GM23338 (cell line): ENCODE results near the gene NANOS2. TPM values are rescaled to one million over a fixed set of nuclear protein-coding genes. Genes with fewer than 3 reads are reported as not detected.
A peak's percentile ranks its signal among the peaks of the same experiment; 100 is the strongest.

Experiments used
- ATAC-seq: fragments of 200-7000 bp; cut with Tn5 transposase; 3 replicates; pipeline ENCODE4 v1.9.1; 2020
- DNase-seq: peaks from one replicate; pipeline ENCODE4 v3.0.0-alpha.2; 2015; ENCODE audit warnings: low spot score
- H2AFZ ChIP-seq: fragments of 200-600 bp; sonication (generic); 2 replicates; pipeline ENCODE4 v1.8.0; 2016; ENCODE audit warnings: antibody characterized with exemption, mild to moderate bottlenecking, moderate library complexity
- H3F3A ChIP-seq: fragments of 200-600 bp; sonication (generic); replicated peaks from 2 replicates; pipeline ENCODE4 v1.8.0; 2017; ENCODE audit warnings: antibody characterized with exemption, mixed run types, low read depth
- H3K27ac ChIP-seq: fragments of 200-600 bp; sonication (generic); 2 replicates; pipeline ENCODE4 v1.6.1; 2016; ENCODE audit warnings: low read depth
- H3K27me3 ChIP-seq: fragments of 200-600 bp; sonication (generic); 2 replicates; pipeline ENCODE4 v1.8.0; 2016; ENCODE audit warnings: mild to moderate bottlenecking, mixed run types, moderate library complexity; ENCODE audit not compliant: insufficient read depth
- H3K36me3 ChIP-seq: fragments of 200-600 bp; sonication (generic); 2 replicates; pipeline ENCODE4 v1.8.0; 2016; ENCODE audit warnings: mild to moderate bottlenecking; ENCODE audit not compliant: insufficient read depth
- H3K4me1 ChIP-seq: fragments of 200-600 bp; sonication (generic); 2 replicates; pipeline ENCODE4 v1.8.0; 2016; ENCODE audit warnings: mild to moderate bottlenecking, moderate library complexity; ENCODE audit not compliant: insufficient read depth
- H3K4me2 ChIP-seq: fragments of 200-600 bp; sonication (generic); 2 replicates; pipeline ENCODE4 v1.7.1; 2017; ENCODE audit warnings: mixed run types
- H3K4me3 ChIP-seq: fragments of 200-600 bp; sonication (generic); 2 replicates; pipeline ENCODE4 v1.6.1; 2016; ENCODE audit warnings: mixed run types
- H3K79me2 ChIP-seq: fragments of 200-600 bp; sonication (generic); replicated peaks from 2 replicates; pipeline ENCODE4 v1.8.0; 2017; ENCODE audit warnings: mild to moderate bottlenecking; ENCODE audit not compliant: insufficient read depth
- H3K9me2 ChIP-seq: fragments of 200-600 bp; sonication (generic); 2 replicates; pipeline ENCODE4 v1.8.0; 2017; ENCODE audit not compliant: insufficient read depth
- H4K20me1 ChIP-seq: fragments of 200-600 bp; sonication (generic); replicated peaks from 2 replicates; pipeline ENCODE4 v1.8.0; 2017; ENCODE audit warnings: mild to moderate bottlenecking; ENCODE audit not compliant: insufficient read depth
- H3K27ac Mint-ChIP-seq: 2 replicates; pipeline ENCODE4 v1.8.0; 2020; ENCODE audit warnings: inconsistent platforms, mild to moderate bottlenecking, moderate library complexity, mixed read lengths
- H3K27me3 Mint-ChIP-seq: 3 replicates; pipeline ENCODE4 v1.8.0; 2022; ENCODE audit warnings: low read depth, mild to moderate bottlenecking, moderate library complexity, mixed read lengths, inconsistent platforms; ENCODE audit not compliant: insufficient read depth, poor library complexity
- H3K36me3 Mint-ChIP-seq: 3 replicates; pipeline ENCODE4 v1.8.0; 2021; ENCODE audit warnings: low read depth, mild to moderate bottlenecking, inconsistent platforms, moderate library complexity, mixed read lengths
- H3K4me1 Mint-ChIP-seq: 3 replicates; pipeline ENCODE4 v1.8.0; 2020; ENCODE audit warnings: mild to moderate bottlenecking, inconsistent platforms, mixed read lengths
- H3K4me3 Mint-ChIP-seq: 3 replicates; pipeline ENCODE4 v1.8.0; 2021; ENCODE audit warnings: moderate library complexity, mild to moderate bottlenecking, inconsistent platforms, mixed read lengths
- H3K9me3 Mint-ChIP-seq: 3 replicates; pipeline ENCODE4 v1.8.0; 2020; ENCODE audit warnings: moderate library complexity, mild to moderate bottlenecking, inconsistent platforms, mixed read lengths
- CREB1 ChIP-seq: fragments of 250-450 bp; sonication (Bioruptor Pico); IDR thresholded peaks from 2 replicates; pipeline ENCODE4 v1.5.0; 2020; ENCODE audit warnings: low read depth, mild to moderate bottlenecking, moderate library complexity
- EZH2 ChIP-seq: fragments of 200-600 bp; sonication (generic); IDR thresholded peaks from one replicate; pipeline ENCODE4 v1.8.0; 2017; ENCODE audit warnings: antibody characterized with exemption, mild to moderate bottlenecking, low read depth; ENCODE audit not compliant: unreplicated experiment
- POLR2AphosphoS5 ChIP-seq: IDR thresholded peaks from 2 replicates; pipeline ENCODE4 v1.6.1; 2016; ENCODE audit warnings: antibody characterized with exemption, low read depth
- ZNF331 ChIP-seq: fragments of 250-450 bp; sonication (Bioruptor Pico); IDR thresholded peaks from 2 replicates; pipeline ENCODE4 v1.5.0; 2020; ENCODE audit warnings: low read depth, mild to moderate bottlenecking, moderate library complexity
- polyA plus RNA-seq: library from polyadenylated mRNA; unstranded; fragments of >200 nt; fragmentation: Nextera tagmentation; extraction: Ambion mirVana; gene quantifications from 2 replicates; pipeline ENCODE4 v1.2.1, GENCODE V29; 2016
- total RNA-seq: library from RNA; depleted of rRNA; stranded (reverse); fragments of >200 nt; shearing (Covaris generic); gene quantifications from 2 replicates; pipeline ENCODE4 v1.2.3, GENCODE V29; 2014
- TF ChIP-seq, protein P1 (sequence below): IDR thresholded peaks from 2 replicates; pipeline ENCODE4 v1.6.1; 2016; ENCODE audit warnings: antibody characterized with exemption
- TF ChIP-seq, protein P2 (sequence below): IDR thresholded peaks from one replicate; pipeline ENCODE4 v1.6.1; 2018; ENCODE audit warnings: antibody characterized with exemption; ENCODE audit not compliant: unreplicated experiment

NANOS2 gene
- total and polyA plus RNA-seq, 2 experiments from 2014 or later: 0.11 to 0.14 TPM

- ATAC-seq: no peak
- Mint-ChIP-seq H3K9me3 (no peaks in the 10 kb centered on the region), H3K4me3 (no peak overlapping the region), H3K36me3 (peaks cover 8% of the 10 kb centered on the region), H3K27ac (no peak overlapping the region), H3K4me1 (peaks cover 8% of the 10 kb centered on the region; the same call in 2 of the 3 replicates), H3K27me3 (peaks cover 16% of the 10 kb centered on the region)
- Histone ChIP-seq H3K27ac (no peak overlapping the region), H3K4me1 (0 out of 2 replicates have a peak, but pooled peaks cover 6% of the 10 kb centered on the region), H2AFZ (no peak overlapping the region), H3K79me2 (no peaks in the 10 kb centered on the region), H3K36me3 (no peaks in the 10 kb centered on the region), H4K20me1 (peaks cover 5% of the 10 kb centered on the region; the same call in 1 of the 2 replicates), H3K27me3 (no peaks in the 10 kb centered on the region), H3K4me2 (no peak overlapping the region), H3F3A (peaks cover 14% of the 10 kb centered on the region; the same call in 1 of the 2 replicates), H3K9me2 (peaks cover 5% of the 10 kb centered on the region; the same call in 1 of the 2 replicates), H3K4me3 (no peak overlapping the region)
- no peak for TF ChIP-seq EZH2
- peak; percentile 64 for DNase-seq
These were observed 39.6 kb upstream of the NANOS2 start for GRCh38 chr19:45954156-45954555.

GRCh38 chr19:45953676-45954075 is 39.1 kb upstream of the NANOS2 start:
- Histone ChIP-seq H3K79me2 (no peaks in the 10 kb centered on the region), H4K20me1 (peaks cover 10% of the 10 kb centered on the region; the same call in 1 of the 2 replicates), H3K4me2 (no peak overlapping the region), H3K27ac (peak overlapping the region; percentile 63; the same call in 1 of the 2 replicates), H2AFZ (no peak overlapping the region), H3K4me1 (0 out of 2 replicates have a peak, but pooled peaks cover 6% of the 10 kb centered on the region), H3K9me2 (peaks cover 5% of the 10 kb centered on the region; the same call in 1 of the 2 replicates), H3K4me3 (peak overlapping the region; percentile 85; the same call in 1 of the 2 replicates), H3K36me3 (no peaks in the 10 kb centered on the region), H3F3A (peaks cover 14% of the 10 kb centered on the region; the same call in 1 of the 2 replicates), H3K27me3 (no peaks in the 10 kb centered on the region)
- Mint-ChIP-seq H3K27me3 (peaks cover 16% of the 10 kb centered on the region), H3K4me3 (peak overlapping the region; percentile 80), H3K4me1 (peaks cover 8% of the 10 kb centered on the region; the same call in 2 of the 3 replicates), H3K27ac (no peak overlapping the region), H3K9me3 (no peaks in the 10 kb centered on the region), H3K36me3 (peaks cover 8% of the 10 kb centered on the region)
- TF ChIP-seq CREB1 (CRISPR knock-in tag) (no peak), EZH2 (no peak)
- TF ChIP-seq, protein P1, sequence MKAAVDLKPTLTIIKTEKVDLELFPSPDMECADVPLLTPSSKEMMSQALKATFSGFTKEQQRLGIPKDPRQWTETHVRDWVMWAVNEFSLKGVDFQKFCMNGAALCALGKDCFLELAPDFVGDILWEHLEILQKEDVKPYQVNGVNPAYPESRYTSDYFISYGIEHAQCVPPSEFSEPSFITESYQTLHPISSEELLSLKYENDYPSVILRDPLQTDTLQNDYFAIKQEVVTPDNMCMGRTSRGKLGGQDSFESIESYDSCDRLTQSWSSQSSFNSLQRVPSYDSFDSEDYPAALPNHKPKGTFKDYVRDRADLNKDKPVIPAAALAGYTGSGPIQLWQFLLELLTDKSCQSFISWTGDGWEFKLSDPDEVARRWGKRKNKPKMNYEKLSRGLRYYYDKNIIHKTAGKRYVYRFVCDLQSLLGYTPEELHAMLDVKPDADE: no peak
- DNase-seq (no peak), ATAC-seq (no peak)

DNA sequence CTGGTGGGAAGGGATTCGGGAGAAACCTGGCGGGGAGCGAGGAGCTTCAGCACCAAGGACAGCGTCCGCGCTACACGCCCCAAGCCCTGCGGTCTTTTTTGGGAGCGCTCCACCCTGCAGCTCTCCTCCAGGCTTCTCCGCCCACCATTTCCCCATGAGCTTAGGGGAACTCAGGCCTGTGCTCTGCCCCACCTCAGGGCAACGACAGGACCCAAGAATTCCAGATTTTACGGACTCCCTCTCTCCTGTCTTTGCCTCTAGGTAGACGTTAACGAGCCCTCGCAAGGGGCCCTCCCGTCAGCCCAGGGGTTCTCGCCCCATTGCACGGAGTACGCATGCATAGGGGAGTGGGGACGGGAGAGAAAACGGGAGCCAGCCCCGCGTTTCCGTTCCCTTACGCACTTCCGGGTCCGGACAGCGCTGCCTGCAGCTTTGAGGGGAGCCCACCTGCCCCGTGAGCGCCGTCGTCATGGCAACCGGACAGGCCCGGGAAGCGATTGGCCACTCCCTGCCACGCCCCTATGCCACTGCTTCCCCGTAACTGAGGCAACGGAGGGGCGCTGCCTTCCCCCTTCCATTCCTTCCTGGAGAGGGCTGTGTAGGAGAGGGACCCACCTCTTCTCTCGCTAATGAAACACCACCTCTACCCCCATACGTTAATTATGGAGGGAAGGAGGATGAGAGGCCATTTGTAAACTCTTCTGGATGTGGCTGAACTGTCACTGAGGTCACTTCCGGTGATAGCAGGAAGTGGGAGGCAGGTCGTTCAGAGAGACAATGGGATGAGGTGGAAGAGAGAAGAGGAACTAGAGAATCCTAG is 38.3 kb upstream of the NANOS2 start:
- peak overlapping the region; percentile 85 for H3K4me3 ChIP-seq
- peaks cover 4% of the 10 kb centered on the region for H3K36me3 Mint-ChIP-seq
- H3F3A ChIP-seq: peaks cover 14% of the 10 kb centered on the region; the same call in 1 of the 2 replicates
- peaks cover 8% of the 10 kb centered on the region; the same call in 2 of the 3 replicates for H3K4me1 Mint-ChIP-seq
- 0 out of 2 replicates have a peak, but pooled peaks cover 6% of the 10 kb centered on the region for H3K4me1 ChIP-seq
- peak; percentile 93 for ATAC-seq
- H4K20me1 ChIP-seq: peaks cover 11% of the 10 kb centered on the region; the same call in 1 of the 2 replicates
- H3K4me2 ChIP-seq: peak overlapping the region; percentile 94
- no peaks in the 10 kb centered on the region for H3K27me3 ChIP-seq
- H3K4me3 Mint-ChIP-seq: peak overlapping the region; percentile 80
- peak overlapping the region; percentile 83 for H3K27ac Mint-ChIP-seq
- H3K27me3 Mint-ChIP-seq: peaks cover 16% of the 10 kb centered on the region
- peaks cover 5% of the 10 kb centered on the region; the same call in 1 of the 2 replicates for H3K9me2 ChIP-seq
- H3K36me3 ChIP-seq: no peaks in the 10 kb centered on the region
- peak overlapping the region; percentile 65; the same call in 1 of the 2 replicates for H3K27ac ChIP-seq
- TF ChIP-seq, protein P1: peak; percentile 37; the same call in 1 of the 2 replicates
- TF ChIP-seq ZNF331 (CRISPR knock-in tag) (no peak), CREB1 (CRISPR knock-in tag) (peak; percentile 80), POLR2AphosphoS5 (no peak; the same call in 1 of the 2 replicates)
- TF ChIP-seq, protein P2, sequence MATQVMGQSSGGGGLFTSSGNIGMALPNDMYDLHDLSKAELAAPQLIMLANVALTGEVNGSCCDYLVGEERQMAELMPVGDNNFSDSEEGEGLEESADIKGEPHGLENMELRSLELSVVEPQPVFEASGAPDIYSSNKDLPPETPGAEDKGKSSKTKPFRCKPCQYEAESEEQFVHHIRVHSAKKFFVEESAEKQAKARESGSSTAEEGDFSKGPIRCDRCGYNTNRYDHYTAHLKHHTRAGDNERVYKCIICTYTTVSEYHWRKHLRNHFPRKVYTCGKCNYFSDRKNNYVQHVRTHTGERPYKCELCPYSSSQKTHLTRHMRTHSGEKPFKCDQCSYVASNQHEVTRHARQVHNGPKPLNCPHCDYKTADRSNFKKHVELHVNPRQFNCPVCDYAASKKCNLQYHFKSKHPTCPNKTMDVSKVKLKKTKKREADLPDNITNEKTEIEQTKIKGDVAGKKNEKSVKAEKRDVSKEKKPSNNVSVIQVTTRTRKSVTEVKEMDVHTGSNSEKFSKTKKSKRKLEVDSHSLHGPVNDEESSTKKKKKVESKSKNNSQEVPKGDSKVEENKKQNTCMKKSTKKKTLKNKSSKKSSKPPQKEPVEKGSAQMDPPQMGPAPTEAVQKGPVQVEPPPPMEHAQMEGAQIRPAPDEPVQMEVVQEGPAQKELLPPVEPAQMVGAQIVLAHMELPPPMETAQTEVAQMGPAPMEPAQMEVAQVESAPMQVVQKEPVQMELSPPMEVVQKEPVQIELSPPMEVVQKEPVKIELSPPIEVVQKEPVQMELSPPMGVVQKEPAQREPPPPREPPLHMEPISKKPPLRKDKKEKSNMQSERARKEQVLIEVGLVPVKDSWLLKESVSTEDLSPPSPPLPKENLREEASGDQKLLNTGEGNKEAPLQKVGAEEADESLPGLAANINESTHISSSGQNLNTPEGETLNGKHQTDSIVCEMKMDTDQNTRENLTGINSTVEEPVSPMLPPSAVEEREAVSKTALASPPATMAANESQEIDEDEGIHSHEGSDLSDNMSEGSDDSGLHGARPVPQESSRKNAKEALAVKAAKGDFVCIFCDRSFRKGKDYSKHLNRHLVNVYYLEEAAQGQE: peak; percentile 98
- no peaks in the 10 kb centered on the region for H3K79me2 ChIP-seq
- H2AFZ ChIP-seq: no peak overlapping the region
- DNase-seq: peak; percentile 98
- H3K9me3 Mint-ChIP-seq: no peaks in the 10 kb centered on the region
